Measurements from ENCODE around the gene ERBB4.

ERBB4 gene

GRCh38 chr2:212427638-212428037 is 111.0 kb downstream of the ERBB4 start:
- no peak for DNase-seq

GRCh38 chr2:212426637-212427412 is 111.8 kb downstream of the ERBB4 start:
- no peak for DNase-seq

- no peak for DNase-seq
These were observed 114.5 kb downstream of the ERBB4 start for GRCh38 chr2:212424082-212424481.

- no peak for DNase-seq
These were observed 115.5 kb downstream of the ERBB4 start for GRCh38 chr2:212423089-212423488.

DNA sequence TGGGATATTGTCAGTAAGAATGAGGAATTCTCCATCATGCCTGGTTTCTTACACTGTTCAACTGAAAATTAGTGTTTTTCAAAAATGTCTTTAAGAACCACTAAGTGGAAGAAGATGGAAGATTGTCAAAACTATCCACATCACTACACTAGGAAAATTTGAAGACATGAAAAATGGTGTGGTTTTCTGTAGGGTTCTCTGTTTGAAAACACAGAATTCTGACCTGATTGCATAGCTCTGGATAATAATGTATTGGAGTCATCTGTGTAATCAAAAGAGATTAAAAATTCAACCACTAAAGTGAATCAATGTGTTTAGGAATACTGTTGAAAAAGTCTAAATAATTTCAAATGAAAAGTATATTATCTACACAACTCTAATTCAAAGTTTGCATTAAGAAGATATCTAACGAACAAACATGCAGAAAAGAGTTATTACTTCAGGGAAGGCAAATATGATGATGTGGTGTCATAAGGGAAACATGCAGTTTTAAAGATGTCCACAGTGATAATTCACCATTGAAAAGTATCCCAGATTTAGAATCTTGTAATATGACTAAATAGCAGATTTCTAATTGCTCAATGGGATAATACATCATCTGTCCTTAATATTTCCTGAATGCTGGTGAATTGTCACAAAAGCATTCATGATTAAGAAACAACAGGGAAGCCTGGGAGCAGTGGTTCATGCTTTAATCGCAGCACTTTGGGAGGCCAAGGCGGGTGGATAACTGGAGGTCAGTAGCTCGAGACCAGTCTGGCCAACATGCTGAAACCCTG is 116.9 kb downstream of the ERBB4 start:
- DNase-seq = no peak

GRCh38 chr2:212416086-212416485 is 122.5 kb downstream of the ERBB4 start:
- DNase-seq = no peak

DNA sequence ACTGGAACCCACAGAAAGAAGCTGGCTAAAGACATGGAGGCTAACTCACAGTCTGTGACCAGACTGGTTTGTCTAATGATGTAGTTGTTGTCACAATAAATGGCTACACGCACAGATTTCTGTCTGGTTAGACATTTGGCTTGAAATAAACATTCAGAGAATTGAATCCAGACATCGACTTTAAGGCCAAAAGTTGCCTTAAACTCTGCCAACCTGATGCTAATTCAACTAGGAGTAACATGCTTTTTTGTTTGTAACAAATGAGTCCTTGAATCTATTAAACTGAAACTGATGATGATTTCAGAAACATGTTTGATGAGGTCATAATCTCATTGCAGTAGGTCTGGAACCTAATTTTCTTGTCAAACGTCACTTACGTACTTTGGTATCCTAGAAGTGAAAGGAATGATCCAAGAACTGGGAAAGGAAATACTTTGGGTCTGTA is 123.8 kb downstream of the ERBB4 start:
- DNase-seq = no peak

GRCh38 chr2:212409560-212409959 is 129.0 kb downstream of the ERBB4 start:
- DNase-seq = no peak

- no peak for DNase-seq
These were observed 130.1 kb downstream of the ERBB4 start for GRCh38 chr2:212408524-212408923.

GRCh38 chr2:212406716-212407115 is 131.9 kb downstream of the ERBB4 start:
- no peak for DNase-seq

DNA sequence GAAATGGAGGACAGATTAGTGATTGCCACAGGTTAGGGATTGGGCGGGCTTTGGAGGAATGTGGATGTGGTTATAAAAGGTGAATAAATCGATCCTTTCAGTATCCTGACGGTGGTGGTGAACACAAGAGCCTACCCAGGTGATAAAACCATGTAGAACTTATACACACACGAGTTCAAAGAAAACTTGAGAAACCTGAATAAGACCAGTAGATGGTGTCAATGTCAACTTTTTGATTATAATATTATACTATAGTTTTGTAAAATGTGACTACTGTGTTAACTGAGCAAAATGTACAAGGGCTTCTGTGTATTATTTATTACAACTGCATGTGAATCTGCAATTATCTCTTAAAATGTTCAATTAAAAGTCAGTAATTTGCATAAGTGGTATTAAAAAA is 136.3 kb downstream of the ERBB4 start:
- DNase-seq = no peak

GRCh38 chr2:212398316-212398715 is 140.3 kb downstream of the ERBB4 start:
- no peak for DNase-seq

GRCh38 chr2:212392544-212392943 is 146.1 kb downstream of the ERBB4 start:
- no peak for DNase-seq

DNA sequence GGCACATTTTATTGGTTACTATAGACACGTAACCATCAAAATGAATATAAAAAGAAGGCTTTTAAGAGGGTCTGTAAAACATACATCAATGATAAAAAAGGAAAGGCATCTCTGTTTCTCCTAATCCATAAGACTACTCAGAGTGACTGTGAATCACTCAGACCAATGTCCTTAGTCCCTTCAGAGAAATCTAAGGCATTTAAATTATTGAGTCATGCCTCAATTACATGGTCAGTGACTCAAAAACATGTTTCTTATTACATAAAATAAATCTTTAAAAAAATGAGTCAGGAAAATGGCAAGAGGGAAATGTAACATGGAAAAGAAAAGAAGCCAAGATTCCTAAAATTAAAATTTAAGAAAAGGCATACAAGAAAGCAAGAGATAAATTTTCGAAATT is 146.6 kb downstream of the ERBB4 start:
- DNase-seq = no peak

DNA sequence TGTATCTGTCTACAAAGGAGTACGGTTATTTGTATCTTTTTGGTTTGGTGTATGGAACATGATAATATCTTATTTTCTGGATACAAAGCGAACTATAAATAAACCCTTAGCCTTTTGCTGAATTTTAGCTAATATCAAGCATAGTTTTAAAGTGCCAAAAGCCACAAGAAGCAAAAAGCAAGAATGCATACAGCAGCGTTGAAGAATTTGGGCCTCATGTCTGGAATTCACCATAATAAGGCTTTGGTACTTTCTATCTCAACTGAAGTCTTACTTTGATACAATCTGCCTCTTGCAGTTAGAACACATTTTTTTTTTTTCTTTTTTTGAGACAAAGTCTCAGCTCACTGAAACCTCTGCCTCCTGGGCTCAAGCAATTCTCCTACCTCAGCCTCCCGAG is 151.5 kb downstream of the ERBB4 start:
- DNase-seq = no peak

- no peak for DNase-seq
These were observed 153.4 kb downstream of the ERBB4 start for GRCh38 chr2:212385241-212385640.

DNA sequence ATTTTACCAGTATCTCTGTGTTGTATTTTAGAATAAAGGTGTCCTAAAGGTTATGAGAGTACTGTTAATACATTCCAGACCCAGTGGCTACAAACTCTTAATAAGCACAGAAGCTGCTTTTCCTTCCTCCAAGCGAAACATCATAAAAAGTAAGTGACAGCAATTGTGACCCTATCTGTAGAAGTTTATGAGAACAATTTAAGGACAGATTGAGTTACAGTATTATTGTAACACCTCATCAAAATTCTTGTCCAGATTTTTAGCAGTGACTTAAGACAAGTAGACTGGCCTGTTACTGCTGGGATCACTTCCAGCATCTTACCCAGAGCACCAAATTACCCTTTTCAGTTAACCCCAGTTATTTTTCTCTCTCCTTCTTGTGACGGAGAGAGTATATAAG is 154.6 kb downstream of the ERBB4 start:
- no peak for DNase-seq

DNA sequence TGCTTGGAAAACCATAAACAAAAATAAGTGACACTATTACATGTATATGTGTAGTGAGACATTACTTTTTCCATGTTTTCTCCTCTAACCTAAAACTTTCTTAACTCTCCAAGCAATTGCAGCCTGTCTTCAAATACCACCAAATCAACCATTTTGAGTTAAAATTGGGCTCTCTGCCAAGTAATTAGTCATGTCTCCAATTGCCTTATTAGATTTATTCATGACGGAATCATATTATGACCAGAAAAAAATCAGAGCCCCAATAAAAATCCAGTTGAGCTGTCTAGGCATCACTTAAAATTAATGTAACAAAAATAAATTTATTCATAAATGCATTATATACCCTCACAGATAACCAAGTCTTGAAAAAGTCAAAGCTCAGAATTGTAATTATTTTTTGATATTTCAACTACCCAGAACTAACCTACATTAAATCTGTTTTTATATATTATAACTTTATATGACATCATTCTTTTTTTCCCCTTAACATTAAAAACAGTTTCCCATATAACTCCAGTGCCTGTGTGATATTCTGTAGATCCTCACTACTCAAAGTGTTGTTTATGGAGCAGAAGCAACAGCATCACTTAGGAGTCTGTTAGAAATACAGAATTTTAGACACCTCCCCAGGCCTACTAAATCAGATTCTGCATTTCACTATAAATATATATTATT is 157.0 kb downstream of the ERBB4 start:
- no peak for DNase-seq

DNA sequence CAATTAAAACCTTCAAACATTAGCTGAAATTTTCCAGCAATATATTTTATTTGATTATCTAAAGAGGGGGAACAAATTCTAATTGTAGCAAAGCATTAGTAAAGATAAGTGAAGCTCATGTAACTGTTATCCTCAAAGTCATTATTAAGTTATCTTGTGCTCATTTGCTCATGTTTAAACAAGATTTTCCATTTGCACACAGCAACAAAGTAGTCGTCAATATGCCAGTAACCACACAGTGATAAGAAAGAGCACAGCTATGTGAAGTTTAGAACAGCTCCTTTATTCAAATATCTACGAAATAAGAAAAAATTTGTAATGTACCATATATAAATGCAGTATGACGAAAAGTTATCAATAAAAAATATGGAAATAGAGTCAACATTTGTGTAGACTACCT is 159.5 kb downstream of the ERBB4 start:
- no peak for DNase-seq

DNA sequence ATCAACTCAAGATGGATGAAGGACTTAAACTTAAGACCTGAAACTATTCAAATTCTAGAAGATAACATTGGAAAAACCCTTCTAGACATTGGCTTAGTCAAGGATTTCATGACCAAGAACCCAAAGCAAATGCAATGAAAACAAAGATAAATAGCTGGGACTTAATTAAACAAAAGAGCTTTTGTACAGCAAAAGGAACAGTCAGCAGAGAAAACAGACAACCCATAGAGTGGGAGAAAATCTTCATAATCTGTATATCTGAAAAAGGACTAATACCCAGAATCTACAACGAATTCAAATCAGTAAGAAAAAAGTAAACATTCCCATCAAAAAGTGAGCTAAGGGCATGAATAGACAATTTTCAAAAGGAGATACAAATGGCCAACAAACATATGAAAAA is 171.2 kb downstream of the ERBB4 start:
- no peak for DNase-seq

DNA sequence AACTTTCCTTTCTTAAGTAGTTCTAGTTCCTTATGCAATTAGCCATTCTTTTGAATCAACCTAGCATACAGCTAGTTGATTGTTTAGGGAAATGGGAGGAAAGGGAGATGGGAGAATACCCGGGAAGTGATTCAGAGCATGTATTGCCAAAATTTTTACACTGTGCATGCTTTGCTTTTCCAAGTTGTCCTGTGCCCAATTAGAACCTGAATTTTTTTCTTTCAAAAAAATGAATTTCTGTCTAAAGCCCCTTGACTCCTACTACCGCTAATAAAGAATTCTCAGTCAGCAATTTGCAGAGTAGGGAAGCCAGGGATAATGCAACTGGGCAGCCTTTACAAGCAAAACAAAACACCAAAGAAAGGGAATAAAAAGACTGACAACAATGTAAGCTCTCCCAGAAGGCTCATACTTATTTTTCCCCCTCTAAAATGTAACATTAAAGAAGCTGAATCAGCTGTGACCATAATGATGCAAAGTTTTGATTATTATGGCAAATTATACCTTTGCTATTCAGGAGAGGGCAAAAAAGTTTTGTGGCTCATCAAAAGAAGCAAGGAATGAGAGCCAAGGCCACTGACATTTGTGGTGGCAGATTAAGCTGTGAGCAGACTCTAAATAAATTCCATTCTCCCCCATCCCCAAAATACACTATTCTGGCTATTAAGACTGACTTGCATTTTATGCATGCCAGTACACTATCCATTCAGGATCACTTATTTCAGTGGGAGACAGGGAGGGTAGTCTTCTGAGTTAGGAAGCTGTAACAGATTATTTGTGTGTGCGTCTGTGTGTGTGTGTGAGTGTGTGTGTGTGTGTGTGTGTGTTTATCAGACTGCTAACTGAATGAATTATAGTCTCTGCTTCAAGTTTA is 174.3 kb downstream of the ERBB4 start:
- no peak for DNase-seq

DNA sequence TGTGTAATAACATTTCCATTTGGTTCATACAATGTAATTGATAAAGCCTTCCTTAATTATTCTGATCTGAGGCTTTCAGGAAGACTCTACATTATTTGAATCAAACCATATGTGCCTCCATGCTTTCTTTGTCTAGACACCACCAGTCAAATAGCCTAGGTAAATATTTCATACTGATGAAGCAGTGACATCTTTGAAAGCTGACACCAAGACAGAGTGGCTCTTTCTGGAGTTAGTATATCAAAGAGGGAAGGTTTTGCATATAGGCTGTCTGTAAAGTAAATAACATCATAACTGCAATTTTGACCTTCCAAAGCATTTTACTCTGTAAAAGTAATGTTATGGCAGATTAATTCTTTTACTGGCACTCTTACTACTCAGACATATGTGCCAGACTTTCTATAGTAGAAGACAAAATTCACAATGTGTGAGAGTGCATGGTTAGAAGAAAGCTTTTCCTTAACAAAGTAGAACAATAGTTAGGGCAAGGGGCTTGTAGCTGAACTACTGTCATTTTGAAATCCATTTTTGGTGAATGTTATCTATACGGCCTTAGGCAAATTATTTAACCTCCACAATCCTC is 177.3 kb downstream of the ERBB4 start:
- DNase-seq = no peak
